ENCODE results near the gene MBD6. TPM values are rescaled to one million over a fixed set of nuclear protein-coding genes. Genes with fewer than 3 reads are reported as not detected.

Gene MBD6
- total RNA-seq, 1 donor from 2014 or later, result 158 TPM

DNA sequence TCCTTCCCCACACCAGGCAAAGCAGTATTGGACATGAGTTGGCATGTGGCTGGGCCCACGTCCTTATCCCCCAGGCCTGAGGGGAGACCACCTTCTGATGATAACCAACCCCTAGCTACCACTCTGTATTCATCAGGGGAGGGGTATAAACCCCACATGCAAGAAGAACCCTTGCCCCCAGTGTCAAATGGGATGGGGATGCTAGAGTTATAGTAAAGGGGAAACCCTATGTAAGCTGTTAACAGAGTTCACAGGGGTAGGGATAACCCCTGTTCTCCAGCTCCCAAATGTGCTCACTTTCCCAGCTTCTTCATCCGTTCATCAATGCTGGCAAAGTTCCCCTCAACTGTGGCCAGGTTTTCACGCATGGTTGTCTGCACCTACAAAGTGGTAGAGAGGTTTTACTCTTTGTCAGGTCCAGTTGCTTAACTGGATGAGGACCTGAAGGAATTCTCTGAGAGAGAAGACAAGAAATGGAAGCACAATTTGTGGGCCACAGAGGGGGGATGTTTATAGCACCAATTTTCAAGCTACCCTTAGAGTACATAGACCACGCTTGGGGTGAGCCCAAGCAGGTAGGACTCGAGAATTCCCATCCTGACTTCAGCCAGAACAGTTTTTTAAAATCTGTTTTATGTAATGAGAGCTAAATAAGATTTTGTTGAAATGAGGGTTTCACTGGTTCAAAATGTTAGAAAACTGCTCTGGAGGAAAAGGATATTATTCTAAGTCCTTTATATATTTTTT, 7.9 kb downstream of the MBD6 start:
- H3K9me3 Mint-ChIP-seq (ENCODE audit: low read depth), result no peaks in the 10 kb centered on the region
- no peaks in the 10 kb centered on the region for H3K4me1 Mint-ChIP-seq (ENCODE audit: low read depth)
- TF ChIP-seq, protein P1, sequence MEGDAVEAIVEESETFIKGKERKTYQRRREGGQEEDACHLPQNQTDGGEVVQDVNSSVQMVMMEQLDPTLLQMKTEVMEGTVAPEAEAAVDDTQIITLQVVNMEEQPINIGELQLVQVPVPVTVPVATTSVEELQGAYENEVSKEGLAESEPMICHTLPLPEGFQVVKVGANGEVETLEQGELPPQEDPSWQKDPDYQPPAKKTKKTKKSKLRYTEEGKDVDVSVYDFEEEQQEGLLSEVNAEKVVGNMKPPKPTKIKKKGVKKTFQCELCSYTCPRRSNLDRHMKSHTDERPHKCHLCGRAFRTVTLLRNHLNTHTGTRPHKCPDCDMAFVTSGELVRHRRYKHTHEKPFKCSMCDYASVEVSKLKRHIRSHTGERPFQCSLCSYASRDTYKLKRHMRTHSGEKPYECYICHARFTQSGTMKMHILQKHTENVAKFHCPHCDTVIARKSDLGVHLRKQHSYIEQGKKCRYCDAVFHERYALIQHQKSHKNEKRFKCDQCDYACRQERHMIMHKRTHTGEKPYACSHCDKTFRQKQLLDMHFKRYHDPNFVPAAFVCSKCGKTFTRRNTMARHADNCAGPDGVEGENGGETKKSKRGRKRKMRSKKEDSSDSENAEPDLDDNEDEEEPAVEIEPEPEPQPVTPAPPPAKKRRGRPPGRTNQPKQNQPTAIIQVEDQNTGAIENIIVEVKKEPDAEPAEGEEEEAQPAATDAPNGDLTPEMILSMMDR (IDR thresholded peaks at IDR 0.05; ENCODE audit: unreplicated experiment), result no peak
- peaks cover 25% of the 10 kb centered on the region for H3K36me3 Mint-ChIP-seq (ENCODE audit: insufficient read depth)
- no peak overlapping the region for H3K27ac Mint-ChIP-seq
- H3K27me3 Mint-ChIP-seq, result no peaks in the 10 kb centered on the region
- DNase-seq (ENCODE audit: low spot score, unreplicated experiment), result no peak
- no peak overlapping the region for H3K4me3 Mint-ChIP-seq (ENCODE audit: low read depth)

DNA sequence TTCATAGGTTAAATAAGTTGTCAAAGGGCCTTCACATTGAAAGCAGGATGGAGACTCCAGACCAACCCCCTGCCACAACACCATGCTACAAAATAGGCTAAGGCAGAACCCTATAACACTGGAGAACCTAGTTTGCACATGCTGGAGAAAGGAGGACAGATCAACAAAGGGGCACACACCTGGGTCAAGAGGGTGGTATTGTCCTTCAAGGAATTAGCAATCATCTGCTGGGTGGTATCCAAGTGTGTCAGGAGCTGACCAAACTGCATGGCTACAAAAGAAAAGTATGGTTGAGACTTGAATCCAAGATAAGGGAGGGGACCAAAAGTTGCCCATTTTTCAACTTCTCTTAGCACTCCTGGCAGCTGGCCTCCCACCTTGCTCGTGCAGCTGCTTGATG, 9.2 kb downstream of the MBD6 start:
- no peak for DNase-seq (ENCODE audit: low spot score, unreplicated experiment)
- Mint-ChIP-seq H3K4me3 (ENCODE audit: low read depth) (no peak overlapping the region), H3K4me1 (ENCODE audit: low read depth) (peaks cover 6% of the 10 kb centered on the region), H3K27ac (no peak overlapping the region), H3K27me3 (no peaks in the 10 kb centered on the region), H3K9me3 (ENCODE audit: low read depth) (no peaks in the 10 kb centered on the region), H3K36me3 (ENCODE audit: insufficient read depth) (peaks cover 30% of the 10 kb centered on the region)
- TF ChIP-seq, protein P1 (IDR thresholded peaks at IDR 0.05; ENCODE audit: unreplicated experiment), result no peak

DNA sequence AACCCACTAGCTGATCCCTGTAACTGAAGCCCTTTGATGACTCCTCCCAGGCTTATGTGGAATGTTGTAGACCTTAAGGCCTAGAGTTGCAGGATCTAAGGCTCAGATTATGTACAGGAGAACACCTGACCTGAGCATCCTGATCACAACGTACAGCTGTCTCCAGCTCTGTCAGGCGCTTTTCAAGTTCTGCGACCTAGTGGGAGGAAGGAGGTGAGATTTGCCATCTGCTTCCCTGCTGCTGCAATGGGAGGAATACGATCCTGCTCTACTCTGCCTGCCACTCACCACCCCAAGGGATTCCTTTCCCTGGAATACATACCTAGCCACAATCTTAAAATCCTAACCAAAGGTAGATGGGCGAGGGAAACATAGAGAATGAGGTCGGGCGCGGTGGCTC, 10.5 kb downstream of the MBD6 start:
- DNase-seq (ENCODE audit: low spot score, unreplicated experiment), result no peak
- no peak overlapping the region for H3K27ac Mint-ChIP-seq
- H3K36me3 Mint-ChIP-seq (ENCODE audit: insufficient read depth), result peaks cover 29% of the 10 kb centered on the region
- peaks cover 6% of the 10 kb centered on the region for H3K4me1 Mint-ChIP-seq (ENCODE audit: low read depth)
- no peaks in the 10 kb centered on the region for H3K9me3 Mint-ChIP-seq (ENCODE audit: low read depth)
- TF ChIP-seq, protein P1 (IDR thresholded peaks at IDR 0.05; ENCODE audit: unreplicated experiment), result no peak
- H3K4me3 Mint-ChIP-seq (ENCODE audit: low read depth), result no peak overlapping the region
- H3K27me3 Mint-ChIP-seq, result no peaks in the 10 kb centered on the region

- no peaks in the 10 kb centered on the region for H3K27me3 Mint-ChIP-seq
- no peak overlapping the region for H3K27ac Mint-ChIP-seq
- DNase-seq (ENCODE audit: low spot score, unreplicated experiment), result no peak
- H3K9me3 Mint-ChIP-seq (ENCODE audit: low read depth), result no peaks in the 10 kb centered on the region
- H3K4me1 Mint-ChIP-seq (ENCODE audit: low read depth), result peaks cover 6% of the 10 kb centered on the region
- TF ChIP-seq, protein P1 (IDR thresholded peaks at IDR 0.05; ENCODE audit: unreplicated experiment), result no peak
- H3K4me3 Mint-ChIP-seq (ENCODE audit: low read depth), result no peak overlapping the region
- peaks cover 31% of the 10 kb centered on the region for H3K36me3 Mint-ChIP-seq (ENCODE audit: insufficient read depth)
Observed at GRCh38 chr12:57534250-57534649, 11.6 kb downstream of the MBD6 start.

DNA sequence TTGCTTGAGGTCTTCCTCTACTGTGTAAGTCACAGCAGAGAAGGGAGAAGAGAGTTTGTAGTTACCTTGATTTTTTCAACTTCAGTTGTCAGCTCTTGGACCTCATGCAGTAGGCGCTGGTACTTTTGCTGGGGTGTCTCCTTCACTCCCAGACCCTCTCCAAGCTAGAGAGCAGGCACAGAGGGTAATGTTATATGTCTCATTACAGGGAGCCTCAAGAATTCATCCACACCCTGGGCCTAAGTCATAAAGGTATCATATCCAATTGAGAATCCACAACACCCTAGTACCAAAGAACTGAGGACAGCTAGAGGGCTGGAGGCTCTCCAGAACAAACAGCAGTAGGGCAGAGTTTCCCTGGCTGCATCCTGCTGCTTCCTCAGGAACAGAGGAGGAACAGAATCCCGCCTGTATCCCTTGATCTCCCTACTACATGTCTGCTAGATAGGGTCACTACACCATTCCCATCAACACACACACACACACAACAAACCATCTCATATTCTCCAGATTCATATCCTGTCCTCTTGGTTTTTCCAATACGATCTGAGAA, 12.4 kb downstream of the MBD6 start:
- no peak for DNase-seq (ENCODE audit: low spot score, unreplicated experiment)
- Mint-ChIP-seq H3K27ac (no peak overlapping the region), H3K4me1 (ENCODE audit: low read depth) (peaks cover 6% of the 10 kb centered on the region), H3K27me3 (no peaks in the 10 kb centered on the region), H3K9me3 (ENCODE audit: low read depth) (no peaks in the 10 kb centered on the region), H3K36me3 (ENCODE audit: insufficient read depth) (peaks cover 30% of the 10 kb centered on the region), H3K4me3 (ENCODE audit: low read depth) (no peak overlapping the region)
- TF ChIP-seq, protein P1 (IDR thresholded peaks at IDR 0.05; ENCODE audit: unreplicated experiment), result no peak

Measured in progenitor cell of endocrine pancreas (in vitro differentiated cells).